HG02970 (cell line): Measurements from ENCODE around the gene HBS1L.
A peak's percentile ranks its signal among the peaks of the same experiment; 100 is the strongest.

Source experiments
- ATAC-seq: cut with Tn5 transposase; IDR thresholded peaks from one replicate; pipeline ENCODE4 v1.9.1; 2021; ENCODE audit warnings: mild to moderate bottlenecking, moderate library complexity, moderate number of reproducible peaks; ENCODE audit not compliant: unreplicated experiment, low FRiP score

The HBS1L gene

DNA sequence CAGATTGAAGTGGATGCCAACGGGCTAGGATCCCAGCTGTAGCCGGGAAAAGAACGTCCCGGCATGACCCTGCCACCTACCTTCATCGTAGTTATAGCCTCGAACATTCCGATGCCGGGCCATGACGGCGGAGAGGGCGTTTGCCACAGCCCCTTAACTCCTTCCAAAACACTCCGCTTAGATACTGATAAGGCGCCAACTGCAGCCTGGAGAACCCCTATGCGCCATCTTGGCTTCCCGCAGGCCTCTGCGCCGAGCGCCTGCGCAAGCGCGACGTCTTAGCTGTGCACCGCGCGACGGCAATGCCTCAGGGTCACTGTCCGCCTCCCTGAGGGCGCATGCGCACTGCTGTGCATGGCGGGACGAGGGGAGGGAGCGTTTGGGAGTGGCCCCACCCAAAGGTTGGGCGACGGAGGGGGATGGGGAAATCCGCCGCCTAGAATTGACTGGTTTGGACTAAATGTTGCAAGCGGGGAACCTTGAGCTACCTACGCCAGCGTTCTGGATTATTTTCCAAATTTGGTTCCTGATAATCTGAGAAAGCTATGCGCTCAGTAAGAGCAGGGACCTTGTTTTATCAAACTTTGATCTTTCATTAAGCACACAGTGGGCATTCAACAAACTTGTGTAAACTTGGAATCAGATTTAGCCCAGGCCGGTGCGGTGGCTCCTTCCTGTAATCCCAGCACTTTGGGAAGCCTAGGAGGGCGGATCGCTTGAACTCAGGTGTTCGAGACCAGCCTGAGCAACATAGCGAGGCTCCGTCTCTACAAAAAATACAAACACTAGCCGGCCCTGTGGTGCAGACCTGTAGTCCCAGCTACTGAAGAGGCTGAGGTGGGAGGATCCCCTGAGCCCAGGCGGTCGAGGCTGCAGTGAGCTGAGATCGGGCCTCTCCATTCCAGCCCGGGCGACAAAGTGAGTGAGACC, at the start of gene HBS1L:
Gene HBS1L (minus strand): TSS at position 254 of the 930 bp plus-strand sequence. CDS start 131 bp downstream, at position 123.
- ATAC-seq = peak; percentile 99

DNA sequence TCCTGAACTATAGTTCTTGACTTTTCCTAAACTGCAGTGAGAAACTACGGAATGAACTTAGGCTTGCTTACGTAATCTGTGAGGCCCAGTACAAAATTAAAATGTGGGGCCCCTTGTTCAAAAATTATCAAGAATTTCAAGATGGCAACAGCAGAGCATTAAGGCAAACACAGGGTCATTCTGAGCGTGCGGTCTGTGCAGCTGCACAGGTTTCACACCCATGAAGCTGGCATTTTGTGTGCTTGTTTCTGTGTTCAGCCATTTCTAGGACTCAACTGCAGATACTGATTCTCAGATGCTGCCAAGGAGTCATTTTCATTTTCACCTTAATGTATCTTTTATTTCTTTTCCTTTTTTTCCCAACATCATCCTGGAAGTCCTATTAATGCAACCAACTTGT, 49.6 kb upstream of the HBS1L start:
- ATAC-seq = no peak

DNA sequence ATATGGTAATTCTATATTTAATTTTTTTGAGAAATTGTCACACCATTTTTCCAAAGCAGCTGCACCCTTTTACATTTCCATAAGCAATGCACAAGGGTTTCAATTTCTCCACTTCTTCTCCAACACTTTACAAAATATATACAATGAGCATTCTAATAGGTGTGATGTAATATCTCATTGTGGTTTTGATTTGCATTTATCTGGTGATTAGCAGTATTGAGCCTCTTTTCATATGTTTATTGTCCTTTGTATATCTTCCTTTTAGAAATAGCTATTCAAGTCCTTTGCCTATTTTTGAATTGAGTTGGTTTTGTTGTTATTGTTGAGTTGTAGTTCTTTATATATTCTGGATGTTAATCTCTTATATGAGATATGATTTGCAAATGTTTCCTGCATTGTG, 47.6 kb upstream of the HBS1L start:
- no peak for ATAC-seq

DNA sequence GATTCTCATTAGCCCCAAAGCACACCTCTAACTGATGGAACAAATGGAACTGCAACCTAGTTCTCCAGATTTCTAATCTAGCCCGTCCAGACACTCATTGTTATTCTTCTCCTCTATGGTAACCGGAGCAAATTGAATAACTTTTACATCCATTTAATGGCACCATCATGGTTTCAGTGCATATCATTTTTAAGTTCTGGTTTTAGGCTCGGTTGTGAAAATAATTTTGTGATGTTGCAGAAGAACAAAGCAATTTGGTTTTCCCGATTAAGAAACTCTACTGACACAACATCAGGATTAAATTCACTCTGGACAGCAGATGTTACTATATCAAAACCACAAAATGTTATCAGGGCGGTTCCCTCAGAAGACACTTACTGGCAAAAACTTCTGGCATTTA, 42.5 kb upstream of the HBS1L start:
- ATAC-seq = no peak

DNA sequence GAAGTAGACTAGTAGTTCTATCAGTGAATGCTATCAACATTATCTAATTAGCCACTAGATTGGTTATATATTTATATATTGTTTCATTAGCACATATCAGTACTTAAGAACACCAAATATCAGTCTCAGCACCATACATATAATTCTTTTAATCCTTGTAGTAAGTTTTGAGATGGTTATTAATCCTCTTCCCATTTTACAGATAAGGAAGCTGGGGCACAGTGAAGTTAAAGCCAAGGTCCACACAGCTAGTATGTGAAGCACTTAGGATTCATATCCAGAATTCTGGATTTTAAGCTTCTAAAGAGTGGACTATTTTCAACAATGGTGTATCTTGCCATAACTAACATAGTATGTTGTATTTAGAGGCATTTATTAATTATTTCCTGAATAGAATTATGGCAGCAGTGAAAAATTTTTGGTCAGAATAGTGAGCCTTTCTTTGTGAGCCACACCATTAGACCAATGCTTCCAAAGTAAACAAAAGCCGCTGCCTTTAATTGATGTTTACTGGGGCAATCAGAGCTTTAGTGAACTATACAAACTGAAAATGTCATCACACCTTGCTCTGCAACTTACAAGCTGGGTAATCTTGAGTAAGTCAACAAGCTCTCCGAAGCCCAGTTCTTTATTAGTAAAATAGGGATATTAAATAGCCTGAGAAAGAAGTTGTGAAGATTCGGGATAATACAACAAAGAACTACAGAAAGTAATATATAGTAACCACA, 41.9 kb upstream of the HBS1L start:
- ATAC-seq = no peak

DNA sequence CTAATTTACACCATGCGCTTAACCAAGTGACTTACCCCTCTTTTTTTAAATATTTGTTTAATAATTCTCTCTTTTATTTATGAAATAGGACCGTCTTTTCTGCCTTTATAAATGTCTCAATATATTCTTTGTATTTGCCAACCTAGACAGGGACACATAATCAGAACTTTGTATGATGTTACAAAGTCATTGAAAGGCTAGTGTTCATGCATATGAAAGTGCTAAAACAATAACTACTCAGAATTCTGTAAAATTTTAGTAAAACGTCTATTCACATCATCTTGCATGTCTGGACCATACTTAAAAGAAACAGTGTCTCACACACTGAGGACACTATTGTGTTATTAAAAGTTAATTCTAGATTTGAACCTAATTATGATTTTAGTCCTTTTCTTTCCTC, 41.1 kb upstream of the HBS1L start:
- ATAC-seq = no peak

DNA sequence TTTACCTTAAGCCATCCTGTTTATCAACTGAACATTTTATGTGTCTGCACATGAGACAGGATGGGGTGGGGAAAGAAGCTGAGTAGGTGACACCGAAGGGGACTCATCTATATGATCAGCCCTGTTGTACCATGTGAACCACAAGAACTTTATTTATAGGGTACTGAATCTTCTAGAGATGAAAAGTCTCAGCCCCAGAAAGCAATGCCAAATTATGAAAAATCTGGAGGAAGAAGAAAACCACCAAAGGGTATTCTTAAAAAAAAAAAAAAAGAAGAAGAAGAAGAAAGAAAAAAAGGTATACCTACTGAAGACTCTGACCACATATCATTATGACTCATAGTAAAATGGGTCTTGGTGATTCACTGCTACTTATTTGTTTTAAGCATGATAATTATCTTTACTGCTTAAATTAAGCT, 39.8 kb upstream of the HBS1L start:
- ATAC-seq = no peak

DNA sequence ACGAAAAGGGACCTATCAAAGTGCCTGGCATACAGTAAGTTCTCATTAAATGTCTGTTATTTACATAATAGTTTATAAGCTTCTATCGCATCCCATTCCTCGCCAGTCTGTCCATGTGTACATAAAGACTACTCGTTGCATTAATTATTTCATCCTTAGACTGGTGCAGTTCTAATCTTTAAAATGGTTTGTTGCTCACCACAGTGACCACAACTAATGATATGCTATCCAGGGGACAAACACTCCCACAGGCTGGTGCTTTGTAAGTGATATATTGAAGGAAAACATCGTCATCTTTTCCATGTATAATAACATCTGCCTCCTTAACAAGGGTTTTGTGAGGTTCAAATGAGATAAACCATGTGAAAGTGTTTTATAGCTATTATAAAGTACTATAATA, 39.0 kb upstream of the HBS1L start:
- ATAC-seq = no peak

DNA sequence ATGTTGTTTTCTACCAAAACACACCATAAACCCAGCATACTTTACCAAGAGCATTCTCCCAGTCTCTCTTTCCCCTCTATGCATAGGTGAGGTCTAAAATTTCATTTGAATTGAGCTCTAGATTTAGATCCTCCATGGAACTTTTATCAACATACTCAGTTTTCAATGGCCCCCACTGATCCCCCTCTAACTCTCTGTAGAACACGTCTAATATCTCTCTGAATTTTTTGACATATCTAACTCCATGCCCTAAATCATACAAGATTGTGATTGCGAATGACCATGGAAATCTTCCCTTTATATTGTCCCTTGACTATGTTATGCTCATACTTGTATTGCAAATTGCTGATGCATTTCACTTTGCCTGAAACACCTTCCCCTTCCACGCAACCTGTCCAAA, 38.1 kb upstream of the HBS1L start:
- ATAC-seq = no peak

DNA sequence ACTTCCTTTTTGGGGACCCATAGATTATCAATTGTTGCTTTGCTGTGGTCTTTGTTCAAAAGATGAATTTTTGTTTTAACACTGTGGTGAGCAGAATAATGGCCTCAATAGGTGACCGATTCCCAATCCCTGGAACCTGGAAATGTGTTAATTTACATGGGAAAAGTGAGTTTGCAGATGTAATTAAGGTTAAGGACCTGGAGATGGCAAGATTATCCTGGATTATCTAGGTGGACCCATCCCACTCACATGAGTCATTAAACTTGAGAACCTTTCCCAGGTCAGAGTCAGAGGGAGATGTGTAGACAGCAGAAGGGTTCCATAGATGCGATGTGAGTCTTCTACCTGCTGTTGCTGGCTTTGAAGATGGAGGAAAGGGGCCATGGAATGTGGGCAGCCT, 36.2 kb upstream of the HBS1L start:
- no peak for ATAC-seq

DNA sequence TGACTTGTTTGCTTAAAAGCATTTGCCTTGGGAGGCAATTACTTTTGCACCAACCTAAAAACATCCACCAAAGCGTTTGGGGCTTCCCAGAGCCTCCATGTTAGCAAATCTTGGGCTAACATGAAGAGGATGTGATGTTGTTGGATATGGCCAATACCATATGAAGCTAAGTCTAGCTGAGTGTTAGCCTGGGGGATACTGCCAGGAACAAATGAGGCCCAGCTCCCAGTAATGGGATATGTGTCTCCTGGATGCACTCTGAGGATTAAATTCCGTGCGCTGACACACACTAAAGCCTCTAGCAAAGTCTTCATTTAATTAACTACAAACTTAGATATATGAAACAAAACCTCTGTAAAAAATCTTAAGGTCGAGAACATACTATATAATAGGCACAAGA, 35.3 kb upstream of the HBS1L start:
- no peak for ATAC-seq

DNA sequence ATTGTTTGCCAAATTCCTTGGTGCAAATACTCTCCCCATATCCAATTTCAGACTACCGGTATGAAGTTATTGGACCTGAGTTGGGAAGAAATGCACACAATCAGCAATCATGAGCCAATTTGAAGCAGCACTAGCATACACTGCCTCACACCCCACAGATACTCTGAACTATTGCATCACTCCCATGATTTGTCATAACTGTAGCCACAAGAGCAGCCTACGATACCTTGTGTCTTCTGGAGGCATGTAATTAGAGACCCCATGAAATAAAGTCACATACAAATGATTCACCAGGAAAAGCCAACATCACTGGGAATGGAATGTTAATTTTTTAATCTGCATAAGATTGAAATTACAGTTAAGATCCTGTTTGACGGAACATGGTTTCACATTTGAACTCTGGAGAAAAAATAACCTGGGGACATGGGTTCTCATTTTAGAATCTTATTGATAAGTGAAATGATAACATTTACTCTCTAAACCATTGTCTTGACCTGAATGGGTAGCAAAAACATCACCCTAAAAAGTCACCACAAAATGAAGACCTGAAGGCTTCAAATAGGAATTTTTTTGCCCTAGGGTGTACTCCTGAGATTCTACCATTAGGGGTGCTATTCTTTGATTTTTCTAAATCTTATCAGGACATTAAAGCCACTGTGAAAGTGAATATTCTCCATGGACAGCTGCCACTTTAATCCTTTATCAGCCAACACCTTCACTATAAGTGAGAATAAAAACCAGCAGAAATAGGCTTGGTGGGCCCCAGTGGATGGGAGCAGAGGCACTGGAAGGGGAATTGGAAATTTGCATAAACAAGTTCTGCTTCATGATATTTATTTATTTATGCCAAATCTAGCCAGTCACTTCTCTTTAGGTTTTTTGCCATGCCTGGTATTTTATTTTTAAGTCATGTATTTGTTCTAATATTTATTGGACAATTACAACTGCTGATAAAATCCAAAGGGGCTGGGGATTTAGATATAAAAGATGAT, 34.5 kb upstream of the HBS1L start:
- peak; percentile 57 for ATAC-seq

DNA sequence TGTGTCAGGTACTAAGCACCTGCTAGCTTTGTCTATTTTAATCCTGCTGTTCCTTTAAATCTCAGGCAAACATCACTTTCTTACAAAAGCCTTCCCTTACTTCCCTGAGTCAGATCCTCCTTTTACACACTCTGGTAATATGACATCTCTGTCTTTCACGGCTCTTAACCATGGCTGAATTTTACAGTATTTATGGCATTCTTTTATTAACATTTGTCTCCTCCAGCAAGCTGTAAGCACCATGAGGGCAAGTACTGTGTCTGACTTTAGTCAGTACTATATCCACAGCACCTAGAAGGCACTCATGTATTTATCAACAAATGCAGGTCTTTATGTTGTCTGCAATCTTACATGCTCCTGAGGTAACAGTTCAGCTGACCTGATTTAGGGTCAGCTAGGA, 33.7 kb upstream of the HBS1L start:
- no peak for ATAC-seq

DNA sequence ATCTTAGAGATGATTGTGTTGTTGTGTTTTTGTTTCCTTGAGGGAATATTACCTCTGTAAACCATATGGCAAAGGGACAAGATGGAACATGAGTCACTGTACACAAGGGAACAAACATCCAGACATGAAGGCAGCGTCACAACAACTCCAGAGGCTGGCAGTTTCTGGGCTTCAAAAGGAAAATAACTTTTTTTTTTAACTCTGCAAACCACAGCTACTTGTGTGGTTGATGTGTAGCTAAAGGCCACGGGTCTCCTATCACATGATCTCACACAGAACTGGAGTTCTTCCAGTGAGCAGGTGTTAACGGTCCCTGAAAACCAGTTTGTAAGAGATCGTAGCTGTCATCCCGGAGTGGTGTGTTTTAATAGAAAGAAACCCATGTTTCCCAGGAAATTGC, 33.2 kb upstream of the HBS1L start:
- ATAC-seq = no peak

DNA sequence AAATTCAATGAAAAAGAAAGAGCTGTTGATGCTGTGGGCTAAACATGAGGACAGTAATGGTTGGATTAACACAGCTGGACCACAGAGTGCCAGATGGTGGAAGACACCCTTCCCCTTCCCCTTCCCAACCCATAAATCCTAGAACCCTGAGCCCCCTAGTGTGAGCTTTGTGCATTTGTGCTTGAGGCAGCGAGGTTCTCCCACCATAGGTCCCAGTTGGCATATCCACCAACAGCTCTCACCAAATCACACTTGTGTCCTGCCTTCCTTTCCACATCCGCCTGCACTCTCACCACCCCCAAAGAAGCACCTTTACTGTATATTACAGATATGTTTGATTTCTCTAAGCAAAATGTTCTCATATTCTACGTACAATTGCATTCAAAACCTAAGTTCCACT, 32.8 kb upstream of the HBS1L start:
- ATAC-seq = no peak

DNA sequence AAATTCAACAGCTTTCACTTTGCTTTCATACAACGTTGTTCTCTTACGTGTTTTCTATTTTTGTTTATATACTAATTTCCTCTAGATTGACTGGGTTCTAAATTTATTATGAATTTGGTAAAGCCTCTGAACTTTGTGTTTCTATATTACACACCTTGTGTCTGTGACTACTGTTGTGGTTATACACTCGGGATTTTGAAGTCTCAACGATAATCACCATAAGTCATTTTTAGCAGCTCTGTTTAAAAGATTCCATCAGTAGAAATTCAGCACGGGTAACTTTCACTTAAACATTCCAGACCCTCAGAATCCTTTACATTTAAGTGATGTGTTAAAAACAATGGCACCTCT, 31.8 kb upstream of the HBS1L start:
- no peak for ATAC-seq

DNA sequence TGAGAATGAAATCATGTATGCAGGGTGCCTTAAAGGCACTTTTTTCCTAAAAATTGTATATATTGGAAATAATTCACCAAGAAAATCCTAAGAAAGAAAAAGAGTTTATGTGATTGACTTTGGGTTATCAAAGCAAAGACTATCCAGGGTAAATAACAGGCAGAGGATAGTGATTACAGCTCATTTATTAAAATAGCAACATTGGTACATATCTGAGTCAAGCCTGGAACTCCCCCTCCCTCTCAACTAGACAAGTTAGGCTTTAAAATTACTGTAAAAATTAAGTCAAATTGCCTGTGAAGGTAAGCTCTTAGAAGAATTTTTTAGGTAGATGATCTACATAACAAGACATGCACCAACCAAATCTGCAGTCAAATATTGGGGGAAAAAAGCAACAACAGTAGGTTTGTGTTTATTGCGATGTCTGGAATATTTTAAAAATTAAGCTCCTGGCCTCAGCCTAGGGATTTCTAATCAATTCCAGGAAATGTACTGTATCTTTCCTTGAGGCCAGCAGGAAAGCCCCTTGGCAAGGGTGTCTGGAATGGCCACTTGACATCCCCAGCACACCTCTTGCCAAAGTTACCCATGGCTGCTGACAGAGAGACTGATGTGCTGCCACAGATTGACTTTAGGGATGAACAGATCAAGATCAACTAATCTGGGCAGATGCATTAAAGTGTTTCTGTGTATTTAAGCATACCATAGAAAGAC, 31.2 kb upstream of the HBS1L start:
- ATAC-seq = no peak

DNA sequence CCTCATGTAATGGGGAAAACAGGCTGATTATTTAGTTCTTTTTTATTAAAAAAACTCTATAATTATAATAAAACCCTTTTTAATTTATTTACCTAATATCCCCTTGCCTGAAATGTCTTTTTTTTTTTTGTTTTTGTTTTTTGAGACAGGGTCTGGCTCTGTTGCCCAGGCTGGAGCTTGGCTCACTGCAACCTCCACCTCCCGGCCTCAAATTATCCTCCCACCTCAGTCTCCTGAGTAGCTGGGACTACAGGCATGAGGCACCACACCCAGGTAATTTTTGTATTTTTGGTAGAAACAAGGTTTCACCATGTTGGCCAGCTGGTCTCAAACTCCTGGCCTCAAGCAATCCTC, 30.3 kb upstream of the HBS1L start:
- ATAC-seq = no peak

DNA sequence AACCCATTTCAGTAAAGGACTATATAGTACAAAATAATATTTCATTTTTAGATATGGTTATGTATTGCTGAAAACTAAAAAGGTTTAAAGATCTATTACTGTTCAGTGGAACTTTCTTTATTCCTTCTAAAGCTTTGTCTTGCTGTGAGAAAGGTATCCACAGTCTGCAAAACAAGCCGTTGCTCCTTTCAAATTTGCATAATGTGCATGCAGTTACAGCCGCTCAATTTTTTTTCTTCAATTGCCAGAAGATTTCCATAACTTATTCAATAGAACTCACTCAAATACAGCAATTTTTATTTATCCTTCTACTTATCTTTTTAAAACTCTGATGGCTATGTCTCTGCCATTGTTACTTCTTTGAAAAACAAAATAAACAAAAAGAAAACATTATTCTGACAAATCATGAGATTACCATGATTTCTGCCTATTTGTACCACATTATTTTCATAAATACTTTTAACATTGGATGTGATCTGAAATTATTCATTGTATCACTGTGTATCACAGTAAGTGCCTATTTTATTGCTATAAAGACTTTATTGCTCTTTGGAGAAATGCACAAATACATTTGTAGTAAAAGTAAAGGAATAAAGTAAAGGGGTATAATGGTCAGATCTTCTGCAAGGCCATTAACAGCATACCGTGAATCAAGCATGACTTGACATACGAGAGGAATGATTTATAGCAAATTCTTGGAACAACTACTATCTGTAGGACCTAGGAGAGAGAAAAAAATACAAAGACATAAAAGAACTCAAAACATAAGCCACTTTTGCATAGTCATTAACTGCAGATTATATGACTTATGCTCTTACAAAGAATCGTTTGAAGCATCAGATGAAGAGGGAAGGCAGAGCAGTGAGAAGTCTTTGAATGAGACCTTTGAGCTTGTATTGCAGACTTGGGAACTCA, 29.6 kb upstream of the HBS1L start:
- no peak for ATAC-seq
